ENCODE data around the gene MOV10. TPM values are rescaled to one million over a fixed set of nuclear protein-coding genes. Genes with fewer than 3 reads are reported as not detected.
A peak's percentile ranks its signal among the peaks of the same experiment; 100 is the strongest.

The MOV10 gene
- total RNA-seq, 2 donors from 2014 or later: 28.3 to 31.9 TPM

GRCh38 chr1:112706505-112707220 lies 32.2 kb downstream of the MOV10 start, which contains the start of gene RHOC:
Gene RHOC, minus strand, starts transcription at chr1:112707127. Its CDS starts 3,328 bp downstream, at chr1:112703799.
- TF ChIP-seq CTCF (IDR thresholded peaks at IDR 0.05): no peak
- peak; percentile 62 for ATAC-seq (ENCODE audit: insufficient number of reproducible peaks, low FRiP score, low read depth)
- Histone ChIP-seq H3K27me3 (replicated peaks; ENCODE audit: insufficient read depth) (no peaks in the 10 kb centered on the region), H3K27ac (peak within 1 kb of the TSS; percentile 95 to 99), H3K36me3 (peaks cover 15% of the 10 kb centered on the region), H3K4me1 (ENCODE audit: control insufficient read depth in 1 of 2, low read depth in 2 of 2) (peaks cover 7 to 48% of the 10 kb centered on the region in 2 donors), H3K9me3 (no peaks in the 10 kb centered on the region), H3K4me3 (peak within 1 kb of the TSS; percentile 92)
- no peak for DNase-seq (ENCODE audit: low spot score)

DNA sequence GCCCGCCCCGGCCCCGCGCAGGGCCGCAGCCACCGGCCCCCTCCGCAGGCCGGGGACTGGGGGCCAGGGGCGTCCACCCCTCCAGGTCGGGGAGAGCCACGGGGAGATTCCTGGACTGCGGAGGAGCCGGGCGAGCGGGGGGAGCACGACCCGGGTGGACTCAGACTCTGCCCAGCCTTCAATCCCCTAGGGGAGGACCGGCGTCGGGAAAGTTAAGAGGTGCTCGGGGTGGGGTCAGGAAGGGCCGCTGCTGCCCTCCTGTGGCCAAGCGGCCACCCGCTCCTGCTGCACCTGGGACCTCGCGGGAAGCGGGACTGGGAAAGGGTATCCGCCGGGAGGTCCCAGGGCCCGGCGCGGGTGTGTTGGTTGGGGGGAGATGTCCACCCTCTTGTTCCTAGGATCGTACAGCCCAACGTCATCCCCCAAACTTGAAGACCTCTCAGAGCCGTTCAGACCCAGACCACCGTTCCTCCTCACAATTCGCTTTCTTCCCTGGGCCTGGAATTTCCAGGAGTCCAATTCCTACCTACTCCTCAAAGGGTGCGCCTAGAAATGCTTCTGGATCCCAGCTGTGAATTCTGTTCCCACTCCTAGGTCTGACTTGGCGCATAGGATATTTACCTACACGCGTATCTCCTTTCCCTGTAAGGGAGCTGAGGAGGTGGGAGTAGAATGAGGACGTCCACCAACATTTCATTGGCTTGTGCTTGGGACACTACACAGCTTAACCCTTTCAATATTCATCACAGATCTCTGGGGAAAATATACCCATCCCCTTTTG lies 33.0 kb downstream of the MOV10 start:
- no peaks in the 10 kb centered on the region for H3K9me3 ChIP-seq
- peaks cover 7 to 41% of the 10 kb centered on the region in 2 donors for H3K4me1 ChIP-seq (ENCODE audit: control insufficient read depth in 1 of 2, low read depth in 2 of 2)
- peak; percentile 49 for ATAC-seq (ENCODE audit: insufficient number of reproducible peaks, low FRiP score, low read depth)
- peak; percentile 90 for TF ChIP-seq CTCF (IDR thresholded peaks at IDR 0.05)
- H3K27ac ChIP-seq: peak overlapping the region; percentile 95 to 99
- H3K27me3 ChIP-seq (replicated peaks; ENCODE audit: insufficient read depth): no peaks in the 10 kb centered on the region
- peak overlapping the region; percentile 92 for H3K4me3 ChIP-seq
- peaks cover 10% of the 10 kb centered on the region for H3K36me3 ChIP-seq
- DNase-seq (ENCODE audit: low spot score): peak; percentile 66

GRCh38 chr1:112708002-112708448 lies 33.6 kb downstream of the MOV10 start:
- no peaks in the 10 kb centered on the region for H3K9me3 ChIP-seq
- DNase-seq (ENCODE audit: low spot score): no peak
- no peak for ATAC-seq (ENCODE audit: insufficient number of reproducible peaks, low FRiP score, low read depth)
- no peak for TF ChIP-seq CTCF (IDR thresholded peaks at IDR 0.05)
- H3K4me1 ChIP-seq (ENCODE audit: control insufficient read depth in 1 of 2, low read depth in 2 of 2): peaks cover 7 to 35% of the 10 kb centered on the region in 2 donors
- no peaks in the 10 kb centered on the region for H3K27me3 ChIP-seq (replicated peaks; ENCODE audit: insufficient read depth)
- peaks cover 4% of the 10 kb centered on the region for H3K36me3 ChIP-seq
- peak overlapping the region; percentile 92 for H3K4me3 ChIP-seq
- peak overlapping the region; percentile 95 to 99 for H3K27ac ChIP-seq

- Histone ChIP-seq H3K36me3 (no peaks in the 10 kb centered on the region), H3K4me1 (ENCODE audit: control insufficient read depth in 1 of 2, low read depth in 2 of 2) (peaks cover 7 to 31% of the 10 kb centered on the region in 2 donors), H3K27me3 (replicated peaks; ENCODE audit: insufficient read depth) (no peaks in the 10 kb centered on the region), H3K4me3 (no peak overlapping the region), H3K27ac (peak overlapping the region in 1 of 2 donors; percentile 99), H3K9me3 (no peaks in the 10 kb centered on the region)
- no peak for TF ChIP-seq CTCF (IDR thresholded peaks at IDR 0.05)
- ATAC-seq (ENCODE audit: insufficient number of reproducible peaks, low FRiP score, low read depth): no peak
- no peak for DNase-seq (ENCODE audit: low spot score)
These were observed 34.0 kb downstream of the MOV10 start for GRCh38 chr1:112708489-112708888.

DNA sequence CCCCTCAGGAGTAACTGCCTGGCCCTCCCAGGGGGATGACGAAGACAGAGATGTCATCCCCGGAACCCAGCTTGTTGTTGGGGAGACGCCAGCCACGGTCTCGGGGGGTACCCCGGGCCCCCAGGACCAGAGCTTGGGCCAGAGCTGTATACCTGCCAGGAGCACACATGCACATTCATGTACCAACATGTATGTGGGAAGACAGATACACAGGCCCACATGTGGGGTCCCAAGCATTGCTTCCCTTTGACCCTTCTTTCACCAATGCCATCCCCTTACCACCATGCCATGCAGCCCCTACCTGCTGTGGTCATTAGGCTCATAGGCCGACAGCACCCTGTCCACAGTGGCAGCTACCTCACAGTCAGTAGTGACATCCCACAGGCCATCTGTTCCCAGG lies 35.7 kb downstream of the MOV10 start:
- H3K27me3 ChIP-seq (replicated peaks; ENCODE audit: insufficient read depth): no peaks in the 10 kb centered on the region
- TF ChIP-seq CTCF (IDR thresholded peaks at IDR 0.05): no peak
- ATAC-seq (ENCODE audit: insufficient number of reproducible peaks, low FRiP score, low read depth) (no peak), DNase-seq (ENCODE audit: low spot score) (no peak)
- no peak overlapping the region for H3K4me3 ChIP-seq
- no peaks in the 10 kb centered on the region for H3K9me3 ChIP-seq
- H3K27ac ChIP-seq: no peak overlapping the region
- H3K4me1 ChIP-seq (ENCODE audit: control insufficient read depth in 1 of 2, low read depth in 2 of 2): peaks cover 0 to 28% of the 10 kb centered on the region in 2 donors
- no peaks in the 10 kb centered on the region for H3K36me3 ChIP-seq
